Measurements from ENCODE around the gene HIC1.
"Not testable (repeated sequence)": the region's sequence is repeated elsewhere in the genome, so short reads cannot be mapped to it uniquely, and the experiment has no call there.

HIC1 gene, protein sequence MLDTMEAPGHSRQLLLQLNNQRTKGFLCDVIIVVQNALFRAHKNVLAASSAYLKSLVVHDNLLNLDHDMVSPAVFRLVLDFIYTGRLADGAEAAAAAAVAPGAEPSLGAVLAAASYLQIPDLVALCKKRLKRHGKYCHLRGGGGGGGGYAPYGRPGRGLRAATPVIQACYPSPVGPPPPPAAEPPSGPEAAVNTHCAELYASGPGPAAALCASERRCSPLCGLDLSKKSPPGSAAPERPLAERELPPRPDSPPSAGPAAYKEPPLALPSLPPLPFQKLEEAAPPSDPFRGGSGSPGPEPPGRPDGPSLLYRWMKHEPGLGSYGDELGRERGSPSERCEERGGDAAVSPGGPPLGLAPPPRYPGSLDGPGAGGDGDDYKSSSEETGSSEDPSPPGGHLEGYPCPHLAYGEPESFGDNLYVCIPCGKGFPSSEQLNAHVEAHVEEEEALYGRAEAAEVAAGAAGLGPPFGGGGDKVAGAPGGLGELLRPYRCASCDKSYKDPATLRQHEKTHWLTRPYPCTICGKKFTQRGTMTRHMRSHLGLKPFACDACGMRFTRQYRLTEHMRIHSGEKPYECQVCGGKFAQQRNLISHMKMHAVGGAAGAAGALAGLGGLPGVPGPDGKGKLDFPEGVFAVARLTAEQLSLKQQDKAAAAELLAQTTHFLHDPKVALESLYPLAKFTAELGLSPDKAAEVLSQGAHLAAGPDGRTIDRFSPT

DNA sequence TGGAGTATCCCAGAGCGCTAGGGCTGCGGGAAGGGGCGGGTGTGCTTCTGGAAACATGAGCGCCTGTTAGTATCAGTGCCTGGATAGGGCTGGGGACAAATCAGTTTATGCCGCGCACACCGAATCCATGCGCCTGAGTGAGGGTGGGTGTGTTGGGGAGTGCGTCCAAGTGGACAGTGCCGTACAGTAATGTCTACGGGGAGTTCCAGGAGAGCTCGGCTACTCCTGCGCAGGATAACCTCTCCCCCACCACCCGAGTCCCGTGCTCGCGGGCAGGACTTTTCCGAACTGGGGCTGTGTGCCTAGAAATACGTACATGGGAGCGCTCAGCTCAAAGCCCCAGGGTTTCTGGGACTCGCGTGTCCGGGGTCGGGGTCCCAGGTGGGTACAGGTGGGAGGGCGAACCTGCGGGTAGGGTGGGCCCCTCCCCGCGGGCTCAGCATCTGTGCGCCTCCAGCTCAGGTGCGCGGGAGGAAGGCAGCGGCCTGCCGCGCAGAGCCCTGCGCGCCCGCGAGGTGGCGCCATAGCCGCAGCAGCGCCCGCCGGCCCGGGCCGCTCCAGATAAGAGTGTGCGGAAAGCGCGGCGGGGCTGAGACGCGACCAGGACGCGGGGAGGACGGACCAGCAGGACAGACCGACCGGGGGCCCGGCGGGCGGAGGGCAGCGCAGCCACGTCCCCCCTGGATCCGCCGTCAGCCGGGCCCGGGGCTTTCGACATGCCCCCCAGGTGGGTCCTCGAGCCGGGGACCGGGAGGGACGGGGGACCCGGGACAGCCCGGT is at the start of gene HIC1:
HIC1 (plus strand) TSS at position 592 of the 780 bp plus-strand sequence. CDS start 1,588 bp downstream, outside the sequence.
- no peak for DNase-seq (ENCODE audit: low read depth)

DNA sequence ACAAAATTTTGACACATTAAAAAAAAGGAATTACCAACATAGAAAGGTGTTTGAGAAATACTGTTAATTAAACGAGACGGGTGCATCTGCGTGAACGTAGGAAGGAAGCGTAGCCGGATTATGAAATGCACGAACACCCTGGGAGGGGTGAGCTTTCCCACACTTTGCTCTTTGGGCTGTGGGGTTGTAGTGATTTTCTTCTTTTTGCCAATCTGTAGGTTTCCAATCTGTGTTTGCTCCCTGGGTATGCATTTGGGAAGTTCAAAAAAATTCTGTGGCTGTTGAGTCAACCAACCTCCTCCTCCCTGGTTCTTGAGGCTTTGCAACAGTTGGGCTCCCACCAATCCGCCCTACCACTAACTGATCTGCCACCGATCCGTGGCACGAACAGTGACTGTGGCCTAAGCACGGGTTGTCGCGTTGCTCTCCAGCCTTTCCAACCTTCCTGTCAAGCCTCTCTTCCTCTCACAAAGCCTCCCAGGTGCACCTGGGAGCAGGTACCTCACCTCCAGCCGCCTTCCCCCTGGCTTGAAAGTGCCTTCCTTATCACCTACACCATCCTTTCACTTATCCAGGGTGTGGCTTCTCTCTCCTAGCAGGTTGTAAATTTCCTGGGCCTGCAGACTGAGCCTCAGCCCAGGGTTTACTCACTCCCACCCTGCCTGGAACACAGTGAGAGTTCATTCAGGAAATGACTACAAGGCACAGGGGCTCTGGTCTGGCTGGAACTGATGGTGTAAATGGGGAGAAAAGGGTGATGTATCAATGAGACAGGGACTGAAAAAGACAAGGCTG is 46.4 kb upstream of the HIC1 start:
- no peak for DNase-seq (ENCODE audit: low read depth)

- no peak for DNase-seq (ENCODE audit: low read depth)
Measured at GRCh38 chr17:2009737-2010136, 45.2 kb upstream of the HIC1 start.

DNA sequence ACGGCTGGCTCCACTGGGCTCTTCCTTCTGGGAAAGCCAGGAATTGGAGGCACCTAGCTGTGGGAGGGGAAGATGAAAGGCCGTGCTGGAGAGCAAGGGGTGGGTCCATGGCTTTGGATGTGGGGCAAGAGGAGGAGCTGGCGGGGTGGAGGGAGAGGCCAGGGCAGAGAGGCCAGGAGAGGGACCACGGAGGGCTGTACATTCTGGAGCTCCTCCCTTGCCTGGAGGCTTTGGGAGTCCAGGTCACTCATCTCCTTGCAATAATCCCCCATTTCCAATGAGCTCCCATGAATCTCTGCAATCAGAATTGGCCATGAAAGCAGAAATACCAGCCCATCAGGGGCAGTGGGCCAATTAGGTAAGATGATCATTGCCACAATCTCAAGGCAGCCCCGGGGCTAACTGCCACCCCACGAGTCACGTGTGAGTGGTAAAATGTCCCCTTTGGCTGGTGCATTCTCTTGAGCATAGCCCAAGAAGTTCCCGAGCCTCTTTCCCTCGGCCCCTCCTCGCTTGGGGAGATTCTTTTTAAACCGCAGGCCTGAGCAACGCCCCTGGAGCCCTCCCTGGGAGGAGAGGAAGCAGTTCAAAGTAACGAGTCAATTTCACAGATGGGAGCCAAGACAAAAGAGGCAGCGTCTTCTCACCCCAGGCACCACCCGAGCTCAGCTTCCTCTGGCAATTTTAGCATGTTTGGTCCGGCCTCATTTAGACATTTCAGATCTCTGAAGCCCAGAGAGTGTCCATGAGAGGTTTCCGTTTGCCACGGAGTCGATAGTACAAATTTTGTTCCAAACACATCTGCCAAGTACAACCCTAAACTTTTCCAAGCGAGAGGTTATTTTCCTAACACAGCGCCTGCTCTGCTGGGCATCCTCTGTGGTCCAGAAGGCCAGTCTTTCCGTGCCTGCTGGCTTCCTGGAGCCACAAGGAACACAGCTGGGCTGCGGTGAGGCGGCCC is 43.2 kb upstream of the HIC1 start:
- peak; percentile 77 for DNase-seq (ENCODE audit: low read depth)

- no peak for DNase-seq (ENCODE audit: low read depth)
Measured at GRCh38 chr17:2012499-2012898, 42.4 kb upstream of the HIC1 start.

- not testable (repeated sequence) for DNase-seq (ENCODE audit: low read depth)
Measured at GRCh38 chr17:2013220-2013993, 41.5 kb upstream of the HIC1 start.

DNA sequence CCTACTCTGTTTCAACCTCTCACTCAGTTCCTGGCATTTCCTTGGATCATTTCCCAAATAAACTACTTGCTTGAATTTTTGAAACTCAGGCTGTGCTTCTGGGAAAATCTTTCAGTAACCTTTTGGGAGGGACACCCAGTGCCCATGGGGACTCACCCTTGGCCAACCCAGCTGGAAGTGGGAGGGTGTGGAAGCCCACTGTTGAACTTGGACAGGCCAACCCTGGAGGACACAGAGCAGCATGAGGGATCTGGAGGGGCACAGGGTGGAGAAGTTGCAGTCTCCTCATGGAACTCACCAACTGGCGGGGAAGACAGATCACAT is 40.9 kb upstream of the HIC1 start:
- no peak for DNase-seq (ENCODE audit: low read depth)

GRCh38 chr17:2015314-2015713 is 39.6 kb upstream of the HIC1 start:
- no peak for DNase-seq (ENCODE audit: low read depth)

GRCh38 chr17:2016494-2016893 is 38.4 kb upstream of the HIC1 start:
- DNase-seq (ENCODE audit: low read depth): no peak

DNA sequence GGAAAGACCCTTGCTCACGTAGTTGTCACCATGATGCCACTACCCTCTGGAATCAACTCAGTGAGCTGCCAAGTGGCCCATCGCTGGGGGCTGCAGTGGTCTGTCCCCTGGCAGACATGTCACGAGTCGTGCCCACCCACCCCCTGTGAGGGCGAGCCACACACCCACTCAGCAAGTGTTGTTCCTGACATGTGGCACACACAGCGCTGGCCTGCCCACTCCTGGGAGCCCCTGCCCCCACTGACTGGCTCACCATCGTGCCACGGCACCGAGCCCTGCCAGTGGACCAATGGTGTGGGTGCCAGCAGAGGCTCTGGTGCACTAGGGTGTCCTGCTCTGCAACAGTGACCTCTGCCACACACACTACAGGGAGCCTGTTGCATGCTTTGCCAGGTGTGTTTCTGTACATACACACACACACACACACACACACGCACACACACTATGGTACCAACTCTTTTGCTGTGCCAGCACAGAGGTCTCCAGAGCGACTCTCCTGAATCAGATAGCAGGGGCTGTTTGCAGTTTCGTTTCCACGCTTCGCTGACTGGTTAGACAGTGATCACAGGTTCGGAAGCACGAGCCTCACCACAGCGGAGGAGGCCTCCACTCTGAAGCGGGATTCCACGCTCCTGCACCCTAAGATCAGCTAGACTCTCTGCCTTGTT is 37.5 kb upstream of the HIC1 start:
- DNase-seq (ENCODE audit: low read depth): no peak

DNA sequence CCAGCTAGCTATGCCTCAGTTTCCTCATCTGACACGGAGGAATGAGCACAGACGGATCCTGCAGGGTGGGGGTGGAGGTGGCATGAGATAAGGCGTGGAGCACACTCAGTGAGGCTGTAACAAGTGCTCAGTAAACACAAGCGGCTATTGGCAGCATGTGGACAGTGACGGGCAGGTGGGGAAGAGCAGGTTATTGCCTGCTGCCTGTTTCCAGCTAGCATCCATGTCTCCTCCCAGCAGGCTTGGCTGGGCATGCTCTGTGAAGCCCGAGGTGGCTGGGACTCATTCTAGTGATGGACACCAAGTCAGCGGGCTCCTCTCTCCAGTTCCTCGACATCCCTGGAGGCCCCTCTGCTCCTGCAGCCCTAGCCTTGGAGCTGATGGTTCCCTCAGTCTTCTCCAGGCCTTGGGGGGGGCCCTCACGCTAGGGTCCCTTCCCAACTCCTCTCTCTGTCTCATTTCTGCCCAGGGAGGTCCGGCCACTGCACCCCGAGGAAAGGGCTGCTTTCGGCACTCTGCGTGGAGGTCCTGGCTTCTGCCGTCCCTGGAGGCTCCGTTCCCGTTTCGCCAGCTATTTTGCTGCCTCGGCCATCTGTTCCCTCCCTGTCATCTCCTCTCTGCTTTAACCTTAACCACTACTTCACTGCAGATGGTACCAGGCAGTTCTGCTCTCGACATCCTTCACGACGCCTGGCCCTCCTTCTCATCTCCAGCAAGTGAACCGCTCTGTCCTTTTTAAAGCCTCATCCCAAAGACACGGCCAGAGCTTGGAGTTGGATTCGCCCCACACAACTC is 36.0 kb upstream of the HIC1 start:
- DNase-seq (ENCODE audit: low read depth): no peak

GRCh38 chr17:2019723-2020122 is 35.2 kb upstream of the HIC1 start:
- no peak for DNase-seq (ENCODE audit: low read depth)

DNA sequence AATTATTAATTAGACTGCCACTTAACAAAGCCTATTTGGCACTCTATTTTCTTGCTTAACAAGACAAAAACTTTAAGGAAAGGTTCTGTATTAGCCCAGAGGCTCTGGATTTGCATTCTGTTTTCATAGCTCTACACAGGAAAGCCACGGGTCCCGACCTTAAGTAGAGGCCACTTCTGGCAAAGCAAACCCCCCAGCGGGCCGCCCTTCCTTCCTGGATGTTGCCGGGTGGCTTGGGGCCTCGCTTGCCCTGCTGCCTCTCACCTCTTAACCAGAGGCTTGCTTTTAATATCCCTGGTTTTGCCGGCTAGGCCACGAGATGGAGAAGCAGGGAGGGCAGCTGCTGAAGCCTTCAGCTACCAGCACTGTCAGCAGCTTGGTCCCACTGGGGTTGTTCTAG is 34.2 kb upstream of the HIC1 start:
- no peak for DNase-seq (ENCODE audit: low read depth)

DNA sequence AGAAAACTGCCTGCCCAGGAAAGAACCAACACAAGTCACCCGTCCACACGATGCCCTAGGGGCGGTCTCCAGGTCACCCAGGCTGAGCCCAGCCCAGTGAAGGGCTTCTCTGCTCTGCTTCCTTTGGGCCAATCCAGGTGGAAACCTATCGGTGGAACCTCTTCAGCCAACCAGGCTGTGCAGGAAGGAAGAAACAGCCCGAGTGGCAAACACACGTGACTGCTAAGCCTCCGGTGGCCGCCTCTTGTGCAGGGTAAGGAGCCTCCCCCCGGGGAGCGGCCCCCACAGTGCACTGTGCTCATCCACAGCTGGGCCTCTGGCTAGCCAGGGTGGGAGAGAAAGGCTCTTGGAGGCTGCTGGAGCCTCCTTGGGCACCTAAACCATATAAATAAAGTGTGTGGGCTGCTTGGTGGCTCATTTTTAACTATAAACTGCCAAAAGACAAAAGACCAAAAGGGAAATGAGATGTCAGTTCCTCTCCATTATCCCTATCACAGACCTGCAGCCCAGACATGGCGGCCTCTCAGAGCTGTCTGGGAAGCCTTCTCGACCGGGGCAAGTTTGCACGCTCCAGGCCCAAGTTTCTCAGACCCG is 32.2 kb upstream of the HIC1 start:
- no peak for DNase-seq (ENCODE audit: low read depth)

DNA sequence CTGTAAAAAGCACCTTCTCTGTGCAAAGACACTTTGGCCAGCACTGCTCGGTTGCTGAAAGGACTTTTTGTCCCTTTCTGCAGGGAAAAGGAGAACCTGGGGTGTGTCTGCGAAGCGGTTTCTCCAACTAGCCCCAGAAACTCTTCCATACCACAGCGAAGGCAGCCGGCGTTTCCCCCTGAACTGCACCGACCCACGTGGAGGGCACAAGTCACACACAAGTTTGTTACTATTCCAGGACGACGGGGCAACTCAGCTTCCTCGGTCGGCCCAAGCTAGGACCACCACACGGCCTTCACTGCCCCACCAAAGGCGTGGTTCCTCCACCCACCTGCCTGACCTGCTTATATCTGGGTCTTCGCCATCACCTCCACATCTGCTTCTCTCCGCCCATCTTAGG is 31.6 kb upstream of the HIC1 start:
- DNase-seq (ENCODE audit: low read depth): no peak

DNA sequence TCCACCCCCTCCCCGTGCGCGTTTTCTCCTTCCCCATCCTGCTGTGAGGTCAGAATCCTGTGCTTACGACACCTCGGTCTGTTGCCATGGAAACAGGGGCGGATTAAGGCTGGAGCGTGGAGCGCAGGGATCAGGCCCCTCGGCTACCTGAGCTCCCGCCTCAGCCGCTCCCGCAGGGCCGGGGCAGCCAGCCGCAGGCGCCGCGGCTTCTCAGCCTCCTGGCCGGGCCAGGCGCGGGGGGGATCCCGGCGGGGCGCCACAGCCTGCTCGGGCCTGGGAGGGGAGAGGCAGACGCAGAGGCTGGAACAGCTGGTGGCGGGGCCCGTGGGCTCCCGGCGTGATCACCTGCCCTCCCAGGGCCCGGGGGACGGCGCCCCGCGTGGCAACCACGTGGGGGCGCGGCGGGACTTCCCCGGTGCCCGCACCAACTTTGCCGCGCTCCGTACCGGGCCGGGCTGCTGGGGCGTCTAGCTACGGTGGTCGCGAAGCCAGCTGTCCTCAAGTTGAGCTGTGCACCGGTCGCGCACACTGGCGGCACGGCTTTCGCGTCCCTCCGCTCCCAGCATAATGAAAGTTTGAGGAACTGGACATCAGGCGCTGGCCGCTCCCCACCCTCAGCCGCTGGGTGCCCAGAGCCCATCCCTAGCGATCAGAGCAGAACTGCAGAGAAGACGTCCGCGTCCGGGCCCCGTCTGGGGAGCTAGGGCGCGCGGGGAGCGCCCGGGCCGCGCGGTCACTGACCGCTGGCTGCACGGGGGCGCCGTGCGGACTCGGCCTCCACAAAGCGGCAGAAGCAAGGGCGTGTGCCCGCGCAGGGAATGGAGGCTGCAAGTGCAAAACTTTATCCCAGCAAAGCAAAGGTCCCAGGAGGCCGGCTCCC is 31.0 kb upstream of the HIC1 start:
- no peak for DNase-seq (ENCODE audit: low read depth)

- no peak for DNase-seq (ENCODE audit: low read depth)
Measured at GRCh38 chr17:2024572-2025219, 30.2 kb upstream of the HIC1 start.

Measured in GM04503 (cell line).